NCI-H1092 (cell line): Measurements from ENCODE around the gene PPA1.
"Not testable (repeated sequence)": the region's sequence is repeated elsewhere in the genome, so short reads cannot be mapped to it uniquely, and the experiment has no call there.

ENCODE experiments used
- DNase-seq: peaks from one replicate; lab custom pipeline; 2025; lab: John Stamatoyannopoulos, UW

The PPA1 gene

GRCh38 chr10:70254778-70255328 lies 21.6 kb upstream of the PPA1 start:
- DNase-seq: no peak

- DNase-seq: no peak
These were observed 20.9 kb upstream of the PPA1 start for GRCh38 chr10:70253878-70254765.

GRCh38 chr10:70250961-70251680 lies 17.9 kb upstream of the PPA1 start:
- no peak for DNase-seq

- no peak for DNase-seq
These were observed 14.1 kb upstream of the PPA1 start for GRCh38 chr10:70247360-70247759.

GRCh38 chr10:70241081-70241480 lies 7.9 kb upstream of the PPA1 start:
- no peak for DNase-seq

GRCh38 chr10:70239986-70240385 lies 6.8 kb upstream of the PPA1 start:
- not testable (repeated sequence) for DNase-seq

GRCh38 chr10:70239077-70239976 lies 6.1 kb upstream of the PPA1 start:
- DNase-seq: not testable (repeated sequence)

- not testable (repeated sequence) for DNase-seq
These were observed 4.8 kb upstream of the PPA1 start for GRCh38 chr10:70237958-70238536.

- DNase-seq: no peak
These were observed 1.6 kb upstream of the PPA1 start for GRCh38 chr10:70234668-70235447.

- DNase-seq: no peak
These were observed 691 bp upstream of the PPA1 start for GRCh38 chr10:70233939-70234300.

GRCh38 chr10:70232859-70233108 lies 445 bp downstream of the PPA1 start:
- DNase-seq: no peak

GRCh38 chr10:70232155-70232858 lies 922 bp downstream of the PPA1 start:
- no peak for DNase-seq

GRCh38 chr10:70228491-70228890 lies 4.7 kb downstream of the PPA1 start:
- DNase-seq: no peak

GRCh38 chr10:70227548-70228320 lies 5.5 kb downstream of the PPA1 start:
- DNase-seq: no peak

GRCh38 chr10:70223728-70224127 lies 9.5 kb downstream of the PPA1 start:
- DNase-seq: no peak

GRCh38 chr10:70222811-70223447 lies 10.3 kb downstream of the PPA1 start:
- DNase-seq: not testable (repeated sequence)

GRCh38 chr10:70222340-70222794 lies 10.9 kb downstream of the PPA1 start:
- DNase-seq: no peak

GRCh38 chr10:70221030-70221429 lies 12.2 kb downstream of the PPA1 start:
- DNase-seq: no peak

- DNase-seq: no peak
These were observed 20.4 kb downstream of the PPA1 start for GRCh38 chr10:70212879-70213278.
